Activated naive CD8-positive, alpha-beta T cell treated with anti-CD3 and anti-CD28 coated beads, Interleukin-2, amount 50 U/mL, for 24 hours (primary cell): ENCODE measurements around the gene TTYH2.
A peak's percentile ranks its signal among the peaks of the same experiment; 100 is the strongest.
"Not testable (repeated sequence)": the region's sequence is repeated elsewhere in the genome, so short reads cannot be mapped to it uniquely, and the experiment has no call there.

Source experiments
- ATAC-seq: fragments of 150-1000 bp; cut with Tn5 transposase; one replicate; pipeline ENCODE4 v1.10.0; 2021
- DNase-seq: peaks from one replicate; pipeline ENCODE4 v3.0.0; 2021
- H3K27ac Mint-ChIP-seq: one replicate; pipeline ENCODE4 v1.8.0; 2021; ENCODE audit warnings: mild to moderate bottlenecking, mixed read lengths
- H3K27me3 Mint-ChIP-seq: one replicate; pipeline ENCODE4 v1.8.0; 2021; ENCODE audit warnings: mixed read lengths
- H3K36me3 Mint-ChIP-seq: one replicate; pipeline ENCODE4 v1.8.0; 2021; ENCODE audit warnings: low read depth, mixed read lengths
- H3K4me1 Mint-ChIP-seq: one replicate; pipeline ENCODE4 v1.8.0; 2021; ENCODE audit warnings: mixed read lengths
- H3K4me3 Mint-ChIP-seq: one replicate; pipeline ENCODE4 v1.8.0; 2021; ENCODE audit warnings: mild to moderate bottlenecking, moderate library complexity, mixed read lengths
- H3K9me3 Mint-ChIP-seq: one replicate; pipeline ENCODE4 v1.8.0; 2021; ENCODE audit warnings: mixed read lengths

TTYH2 gene

GRCh38 chr17:74270333-74270732 is 57.0 kb downstream of the TTYH2 start:
- Mint-ChIP-seq H3K4me1 (peaks cover 26% of the 10 kb centered on the region), H3K9me3 (peaks cover 4% of the 10 kb centered on the region), H3K27me3 (peaks cover 23% of the 10 kb centered on the region), H3K4me3 (no peak overlapping the region), H3K27ac (no peak overlapping the region), H3K36me3 (no peaks in the 10 kb centered on the region)
- ATAC-seq (no peak), DNase-seq (no peak)

- peaks cover 4% of the 10 kb centered on the region for H3K9me3 Mint-ChIP-seq
These were observed 57.9 kb downstream of the TTYH2 start for GRCh38 chr17:74271281-74271680.

GRCh38 chr17:74271901-74272561 is 58.7 kb downstream of the TTYH2 start:
- ATAC-seq, result no peak
- Mint-ChIP-seq H3K27ac (no peak overlapping the region), H3K9me3 (peaks cover 3% of the 10 kb centered on the region), H3K27me3 (peaks cover 23% of the 10 kb centered on the region), H3K4me1 (peaks cover 32% of the 10 kb centered on the region), H3K36me3 (no peaks in the 10 kb centered on the region), H3K4me3 (no peak overlapping the region)
- no peak for DNase-seq

More at GRCh38 chr17:74271281-74271680, 57.9 kb downstream of the TTYH2 start:
- Mint-ChIP-seq H3K4me3 (no peak overlapping the region), H3K27me3 (peaks cover 23% of the 10 kb centered on the region), H3K36me3 (no peaks in the 10 kb centered on the region), H3K27ac (no peak overlapping the region), H3K4me1 (peaks cover 26% of the 10 kb centered on the region)
- ATAC-seq, result no peak
- no peak for DNase-seq

- DNase-seq, result no peak
- no peak overlapping the region for H3K27ac Mint-ChIP-seq
These were observed 59.4 kb downstream of the TTYH2 start for GRCh38 chr17:74272731-74273201.

GRCh38 chr17:74274060-74274708 is 60.8 kb downstream of the TTYH2 start, which contains the start of gene DNAI2:
Gene DNAI2 (plus strand): TSS chr17:74274234. CDS start chr17:74281818, 7,584 bp downstream.
- peak; percentile 38 for DNase-seq
- Mint-ChIP-seq H3K36me3 (no peaks in the 10 kb centered on the region), H3K4me3 (peak within 1 kb of the TSS; percentile 66), H3K27me3 (peaks cover 19% of the 10 kb centered on the region), H3K9me3 (no peaks in the 10 kb centered on the region), H3K27ac (peak within 1 kb of the TSS; percentile 60), H3K4me1 (peaks cover 38% of the 10 kb centered on the region)
- peak; percentile 42 for ATAC-seq

More at GRCh38 chr17:74272731-74273201, 59.4 kb downstream of the TTYH2 start:
- peaks cover 33% of the 10 kb centered on the region for H3K4me1 Mint-ChIP-seq
- H3K4me3 Mint-ChIP-seq, result no peak overlapping the region
- H3K9me3 Mint-ChIP-seq, result no peaks in the 10 kb centered on the region
- no peaks in the 10 kb centered on the region for H3K36me3 Mint-ChIP-seq
- H3K27me3 Mint-ChIP-seq, result peaks cover 20% of the 10 kb centered on the region
- ATAC-seq, result no peak

GRCh38 chr17:74274709-74275340 is 61.5 kb downstream of the TTYH2 start:
- H3K36me3 Mint-ChIP-seq, result no peaks in the 10 kb centered on the region
- peaks cover 42% of the 10 kb centered on the region for H3K4me1 Mint-ChIP-seq
- no peak for DNase-seq
- H3K27me3 Mint-ChIP-seq, result peaks cover 19% of the 10 kb centered on the region
- peak overlapping the region; percentile 66 for H3K4me3 Mint-ChIP-seq
- ATAC-seq, result no peak
- no peaks in the 10 kb centered on the region for H3K9me3 Mint-ChIP-seq
- no peak overlapping the region for H3K27ac Mint-ChIP-seq

GRCh38 chr17:74276051-74276476 is 62.7 kb downstream of the TTYH2 start:
- peaks cover 19% of the 10 kb centered on the region for H3K27me3 Mint-ChIP-seq
- H3K4me1 Mint-ChIP-seq, result peaks cover 54% of the 10 kb centered on the region
- DNase-seq (no peak), ATAC-seq (no peak)
- H3K4me3 Mint-ChIP-seq, result no peak overlapping the region
- H3K36me3 Mint-ChIP-seq, result no peaks in the 10 kb centered on the region
- no peaks in the 10 kb centered on the region for H3K9me3 Mint-ChIP-seq
- no peak overlapping the region for H3K27ac Mint-ChIP-seq

- peaks cover 19% of the 10 kb centered on the region for H3K27me3 Mint-ChIP-seq
- peaks cover 58% of the 10 kb centered on the region for H3K4me1 Mint-ChIP-seq
- no peak overlapping the region for H3K4me3 Mint-ChIP-seq
- DNase-seq (no peak), ATAC-seq (no peak)
- no peaks in the 10 kb centered on the region for H3K36me3 Mint-ChIP-seq
- H3K9me3 Mint-ChIP-seq, result no peaks in the 10 kb centered on the region
- no peak overlapping the region for H3K27ac Mint-ChIP-seq
These were observed 63.2 kb downstream of the TTYH2 start for GRCh38 chr17:74276541-74277009.

- peaks cover 70% of the 10 kb centered on the region for H3K4me1 Mint-ChIP-seq
- no peaks in the 10 kb centered on the region for H3K9me3 Mint-ChIP-seq
- H3K27me3 Mint-ChIP-seq, result peaks cover 19% of the 10 kb centered on the region
- no peak overlapping the region for H3K4me3 Mint-ChIP-seq
- DNase-seq, result no peak
- H3K27ac Mint-ChIP-seq, result no peak overlapping the region
- H3K36me3 Mint-ChIP-seq, result no peaks in the 10 kb centered on the region
- no peak for ATAC-seq
These were observed 64.6 kb downstream of the TTYH2 start for GRCh38 chr17:74277935-74278334.

- peaks cover 69% of the 10 kb centered on the region for H3K4me1 Mint-ChIP-seq
- ATAC-seq, H3K4me3 Mint-ChIP-seq, DNase-seq, H3K36me3 Mint-ChIP-seq, H3K9me3 Mint-ChIP-seq, H3K27me3 Mint-ChIP-seq: not testable (repeated sequence)
- H3K27ac Mint-ChIP-seq, result peak overlapping the region; percentile 81
These were observed 66.2 kb downstream of the TTYH2 start for GRCh38 chr17:74279617-74280016.

- H3K4me1 Mint-ChIP-seq, result peaks cover 69% of the 10 kb centered on the region
- ATAC-seq (peak; percentile 74), DNase-seq (peak; percentile 61)
- peak overlapping the region; percentile 4 for H3K4me3 Mint-ChIP-seq
- peaks cover 1% of the 10 kb centered on the region for H3K27me3 Mint-ChIP-seq
- peak overlapping the region; percentile 81 for H3K27ac Mint-ChIP-seq
- H3K36me3 Mint-ChIP-seq, result no peaks in the 10 kb centered on the region
- no peaks in the 10 kb centered on the region for H3K9me3 Mint-ChIP-seq
These were observed 66.7 kb downstream of the TTYH2 start for GRCh38 chr17:74280093-74280513.

GRCh38 chr17:74281799-74282198 is 68.4 kb downstream of the TTYH2 start:
- Mint-ChIP-seq H3K9me3 (no peaks in the 10 kb centered on the region), H3K4me3 (no peak overlapping the region), H3K27me3 (no peaks in the 10 kb centered on the region), H3K36me3 (no peaks in the 10 kb centered on the region), H3K27ac (peak overlapping the region; percentile 94), H3K4me1 (peaks cover 67% of the 10 kb centered on the region)
- DNase-seq (no peak), ATAC-seq (no peak)

GRCh38 chr17:74282274-74282586 is 68.9 kb downstream of the TTYH2 start:
- H3K27me3 Mint-ChIP-seq, ATAC-seq, H3K36me3 Mint-ChIP-seq, DNase-seq, H3K9me3 Mint-ChIP-seq: not testable (repeated sequence)
- H3K4me3 Mint-ChIP-seq, result peak overlapping the region; percentile 41
- H3K27ac Mint-ChIP-seq, result peak overlapping the region; percentile 94
- H3K4me1 Mint-ChIP-seq, result peaks cover 65% of the 10 kb centered on the region

GRCh38 chr17:74282587-74283370 is 69.4 kb downstream of the TTYH2 start:
- peaks cover 62% of the 10 kb centered on the region for H3K4me1 Mint-ChIP-seq
- H3K9me3 Mint-ChIP-seq, result no peaks in the 10 kb centered on the region
- ATAC-seq (peak; percentile 72), DNase-seq (peak; percentile 69)
- H3K27me3 Mint-ChIP-seq, result no peaks in the 10 kb centered on the region
- H3K27ac Mint-ChIP-seq, result peak overlapping the region; percentile 94
- H3K36me3 Mint-ChIP-seq, result no peaks in the 10 kb centered on the region
- peak overlapping the region; percentile 41 for H3K4me3 Mint-ChIP-seq
